CD8-positive, alpha-beta memory T cell (primary cell): ENCODE data around the gene MFRP. TPM values are rescaled to one million over a fixed set of nuclear protein-coding genes. Genes with fewer than 3 reads are reported as not detected.
A peak's percentile ranks its signal among the peaks of the same experiment; 100 is the strongest.

Source experiments
- CTCF ChIA-PET: fragments of 350-600 bp; sonication (Branson Sonifier 250); formaldehyde crosslinking; loops from one replicate; lab custom pipeline; 2021; ENCODE audit warnings: antibody characterized with exemption; lab: Charles Lee
- POLR2A ChIA-PET: fragments of 350-600 bp; sonication (Branson Sonifier 250); formaldehyde crosslinking; loops from one replicate; lab custom pipeline; 2021; ENCODE audit warnings: antibody characterized with exemption; lab: Charles Lee
- DNase-seq, 5 donors: peaks; one replicate each; pipeline versions ENCODE4 v3.0.0 to v3.0.0-alpha.2; 2020 to 2022; ENCODE audit warnings: mixed read lengths in 1 of 5
- H3K27ac ChIP-seq: one replicate; pipeline ENCODE4 v1.7.0; 2013; ENCODE audit warnings: low read depth, mild to moderate bottlenecking, low read length, moderate library complexity
- H3K27me3 ChIP-seq: 2 replicates; pipeline ENCODE4 v1.7.0; 2013; ENCODE audit warnings: low read length, mild to moderate bottlenecking; ENCODE audit not compliant: insufficient read depth, poor library complexity, severe bottlenecking
- H3K36me3 ChIP-seq: 2 replicates; pipeline ENCODE4 v1.7.0; 2013; ENCODE audit warnings: mild to moderate bottlenecking, low read length, moderate library complexity; ENCODE audit not compliant: insufficient read depth
- H3K4me1 ChIP-seq: 2 replicates; pipeline ENCODE4 v1.7.0; 2013; ENCODE audit warnings: mild to moderate bottlenecking, low read length, moderate library complexity; ENCODE audit not compliant: insufficient read depth
- H3K4me3 ChIP-seq: 2 replicates; pipeline ENCODE4 v1.7.0; 2013; ENCODE audit warnings: mild to moderate bottlenecking, low read length
- H3K9me3 ChIP-seq: 2 replicates; pipeline ENCODE4 v1.7.0; 2013; ENCODE audit warnings: mild to moderate bottlenecking, low read length
- H3K27ac Mint-ChIP-seq, 8 donors: one replicate each; pipeline ENCODE4 v1.8.0; 2020 to 2021; ENCODE audit warnings: mixed read lengths in 8 of 8, mild to moderate bottlenecking in 6 of 8, inconsistent platforms in 3 of 8, moderate library complexity in 3 of 8
- H3K27me3 Mint-ChIP-seq, 2 donors: one replicate each; pipeline ENCODE4 v1.8.0; 2020 to 2021; ENCODE audit warnings: mixed read lengths in 2 of 2, mild to moderate bottlenecking in 1 of 2, moderate library complexity in 1 of 2
- H3K36me3 Mint-ChIP-seq, 3 donors: one replicate each; pipeline ENCODE4 v1.8.0; 2020 to 2021; ENCODE audit warnings: mixed read lengths in 3 of 3, inconsistent platforms in 1 of 3, mild to moderate bottlenecking in 1 of 3
- H3K4me1 Mint-ChIP-seq, 3 donors: one replicate each; pipeline ENCODE4 v1.8.0; 2020 to 2021; ENCODE audit warnings: mixed read lengths in 3 of 3, inconsistent platforms in 1 of 3, mild to moderate bottlenecking in 1 of 3
- H3K4me3 Mint-ChIP-seq, 7 donors: one replicate each; pipeline ENCODE4 v1.8.0; 2020 to 2021; ENCODE audit warnings: mixed read lengths in 7 of 7, mild to moderate bottlenecking in 6 of 7, moderate library complexity in 4 of 7, inconsistent platforms in 2 of 7
- H3K9me3 Mint-ChIP-seq, 5 donors: one replicate each; pipeline ENCODE4 v1.8.0; 2020 to 2022; ENCODE audit warnings: mixed read lengths in 5 of 5, mild to moderate bottlenecking in 3 of 5, moderate library complexity in 2 of 5, inconsistent platforms in 1 of 5
- polyA plus RNA-seq: library from polyadenylated mRNA; unstranded; fragments of 300-500 nt; fragmentation: Illumina TruSeq; gene quantifications from one replicate; pipeline ENCODE4 v1.2.3, GENCODE V29; 2021
- total RNA-seq, 2 experiments: library from RNA; stranded (reverse); gene quantifications; one replicate each; pipeline ENCODE4 v1.2.3, GENCODE V29; 2021

Gene MFRP
- total and polyA plus RNA-seq, 3 experiments from 2014 or later: not detected

DNA sequence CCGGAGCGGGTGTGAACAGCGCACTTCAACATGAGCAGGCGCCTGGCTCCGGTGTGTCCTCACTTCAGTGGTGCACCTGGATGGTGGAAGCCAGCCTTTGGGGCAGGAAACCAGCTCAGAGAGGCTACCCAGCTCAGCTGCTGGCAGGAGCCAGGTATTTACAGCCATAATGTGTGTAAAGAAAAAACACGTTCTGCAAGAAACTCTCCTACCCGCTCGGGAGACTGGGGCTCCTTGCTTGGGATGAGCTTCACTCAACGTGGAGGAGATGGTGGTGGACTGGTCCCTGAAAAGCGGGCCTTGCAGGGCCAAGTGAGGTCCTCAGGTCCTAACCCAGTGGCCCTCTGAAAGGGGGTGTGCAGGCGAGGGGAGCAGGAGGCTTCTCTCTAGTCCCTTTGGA is 37.1 kb downstream of the MFRP start:
- no peak overlapping the region for H3K27ac Mint-ChIP-seq
- POLR2A ChIA-PET: no interaction called here

GRCh38 chr11:119307974-119308373 is 38.5 kb downstream of the MFRP start:
- Mint-ChIP-seq H3K9me3 (no peaks in the 10 kb centered on the region), H3K36me3 (peaks cover 0 to 29% (median 8%) of the 10 kb centered on the region in 3 donors), H3K4me1 (peaks cover 0 to 10% (median 8%) of the 10 kb centered on the region in 3 donors), H3K27ac (no peak overlapping the region), H3K27me3 (peaks cover 0 to 2% of the 10 kb centered on the region in 2 donors), H3K4me3 (no peak overlapping the region)
- H3K27ac ChIP-seq: no peak overlapping the region
- POLR2A ChIA-PET: interaction anchor here (1.5 kb wide), 1 partner anchor 9 kb away, joined by 3 read pairs; the partner anchor contains the start of gene MCAM
- H3K9me3 ChIP-seq: no peaks in the 10 kb centered on the region
- peaks cover 28% of the 10 kb centered on the region for H3K4me1 ChIP-seq
- H3K27me3 ChIP-seq: no peaks in the 10 kb centered on the region
- peaks cover 3% of the 10 kb centered on the region for H3K36me3 ChIP-seq
- H3K4me3 ChIP-seq: no peak overlapping the region
- CTCF ChIA-PET: interaction anchor here (1.3 to 2.3 kb wide), 5 partner anchors 13 to 111 kb away, joined by 3 to 8 read pairs (median 4); partner anchors contain the start of gene CBL
- DNase-seq: no peak

More for the DNA sequence above, 37.1 kb downstream of the MFRP start:
- H3K27ac ChIP-seq: no peak overlapping the region
- no peaks in the 10 kb centered on the region for H3K36me3 ChIP-seq
- DNase-seq: no peak
- Mint-ChIP-seq H3K27me3 (peaks cover 2 to 4% of the 10 kb centered on the region in 2 donors), H3K9me3 (no peaks in the 10 kb centered on the region), H3K4me1 (peaks cover 0 to 10% (median 8%) of the 10 kb centered on the region in 3 donors), H3K4me3 (peak overlapping the region in 2 of 7 donors; percentile 26 to 52), H3K36me3 (peaks cover 0 to 15% (median 5%) of the 10 kb centered on the region in 3 donors)
- H3K4me1 ChIP-seq: peaks cover 28% of the 10 kb centered on the region
- CTCF ChIA-PET: interaction anchor here (1.1 to 1.3 kb wide), 3 partner anchors 12 to 113 kb away, joined by 3 read pairs; no protein-coding TSS in a partner anchor
- H3K27me3 ChIP-seq: no peaks in the 10 kb centered on the region
- H3K4me3 ChIP-seq: no peak overlapping the region
- H3K9me3 ChIP-seq: no peaks in the 10 kb centered on the region

DNA sequence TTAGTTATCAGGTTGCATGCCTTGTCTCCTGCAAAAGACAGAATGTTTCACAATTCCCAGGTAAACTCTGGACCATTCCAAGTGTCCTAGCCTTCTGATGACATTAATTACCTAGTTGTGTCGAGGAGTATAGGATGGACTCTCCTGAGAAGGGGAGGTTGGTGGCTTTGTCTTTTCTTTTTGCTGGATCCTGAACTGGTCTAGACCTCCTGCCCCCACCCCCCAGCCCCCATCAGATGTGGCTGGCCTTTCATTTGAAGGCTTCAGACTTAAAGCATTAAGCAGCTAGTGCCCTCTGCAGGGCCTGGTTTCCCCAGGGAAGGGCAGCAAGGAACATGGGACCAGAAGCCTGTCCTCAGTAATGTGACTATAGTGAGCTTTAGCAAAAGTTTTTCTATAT is 39.3 kb downstream of the MFRP start:
- H3K36me3 Mint-ChIP-seq: peaks cover 0 to 37% (median 10%) of the 10 kb centered on the region in 3 donors
- Histone ChIP-seq H3K27ac (no peak overlapping the region), H3K4me1 (peaks cover 28% of the 10 kb centered on the region), H3K27me3 (no peaks in the 10 kb centered on the region), H3K4me3 (no peak overlapping the region), H3K36me3 (peaks cover 3% of the 10 kb centered on the region), H3K9me3 (no peaks in the 10 kb centered on the region)
- H3K27me3 Mint-ChIP-seq: peaks cover 0 to 2% of the 10 kb centered on the region in 2 donors
- no peak for DNase-seq
- H3K9me3 Mint-ChIP-seq: no peaks in the 10 kb centered on the region
- H3K4me1 Mint-ChIP-seq: peaks cover 0 to 10% (median 8%) of the 10 kb centered on the region in 3 donors
- H3K4me3 Mint-ChIP-seq: no peak overlapping the region
- H3K27ac Mint-ChIP-seq: peak overlapping the region in 3 of 8 donors; percentile 14 to 85 (median 65)
- ChIA-PET POLR2A (interaction anchor here (1.5 kb wide), 1 partner anchor 10 kb away, joined by 3 read pairs; the partner anchor contains the start of gene MCAM), CTCF (interaction anchor here (1.3 to 2.3 kb wide), 3 partner anchors 16 to 110 kb away, joined by 4 to 8 read pairs (median 5); no protein-coding TSS in a partner anchor)

GRCh38 chr11:119306373-119306890 is 40.1 kb downstream of the MFRP start:
- H3K4me3 ChIP-seq: peak overlapping the region; percentile 34
- Mint-ChIP-seq H3K27me3 (peaks cover 0 to 2% of the 10 kb centered on the region in 2 donors), H3K4me3 (peak overlapping the region in 1 of 7 donors; percentile 15), H3K27ac (peak overlapping the region; percentile 39 to 85 (median 62)), H3K36me3 (peaks cover 0 to 45% (median 11%) of the 10 kb centered on the region in 3 donors), H3K4me1 (peaks cover 0 to 10% (median 8%) of the 10 kb centered on the region in 3 donors), H3K9me3 (no peaks in the 10 kb centered on the region)
- H3K9me3 ChIP-seq: no peaks in the 10 kb centered on the region
- CTCF ChIA-PET: interaction anchor here (1.9 kb wide), 1 partner anchor 18 kb away, joined by 5 read pairs; no protein-coding TSS in a partner anchor
- no peaks in the 10 kb centered on the region for H3K27me3 ChIP-seq
- peaks cover 28% of the 10 kb centered on the region for H3K4me1 ChIP-seq
- H3K36me3 ChIP-seq: peaks cover 3% of the 10 kb centered on the region
- peak in 1 of 5 donors; percentile 85 for DNase-seq
- H3K27ac ChIP-seq: no peak overlapping the region
- POLR2A ChIA-PET: interaction anchor here (0.7 kb wide), 2 partner anchors 10 to 15 kb away, joined by 3 read pairs; no protein-coding TSS in a partner anchor

- Histone ChIP-seq H3K27me3 (no peaks in the 10 kb centered on the region), H3K4me3 (peak overlapping the region; percentile 34), H3K36me3 (peaks cover 3% of the 10 kb centered on the region), H3K9me3 (no peaks in the 10 kb centered on the region), H3K4me1 (peaks cover 28% of the 10 kb centered on the region), H3K27ac (no peak overlapping the region)
- Mint-ChIP-seq H3K27ac (peak overlapping the region in 7 of 8 donors; percentile 39 to 86 (median 66)), H3K4me3 (no peak overlapping the region), H3K4me1 (peaks cover 0 to 10% (median 8%) of the 10 kb centered on the region in 3 donors), H3K36me3 (peaks cover 0 to 51% (median 15%) of the 10 kb centered on the region in 3 donors), H3K9me3 (no peaks in the 10 kb centered on the region), H3K27me3 (peaks cover 0 to 2% of the 10 kb centered on the region in 2 donors)
- DNase-seq: peak in 1 of 5 donors; percentile 52
- ChIA-PET POLR2A (interaction anchor here (0.7 kb wide), 2 partner anchors 10 to 15 kb away, joined by 3 read pairs; no protein-coding TSS in a partner anchor), CTCF (interaction anchor here (3.7 kb wide), 1 partner anchor 18 kb away, joined by 10 read pairs; no protein-coding TSS in a partner anchor)
These were observed 40.7 kb downstream of the MFRP start for GRCh38 chr11:119305556-119306372.

DNA sequence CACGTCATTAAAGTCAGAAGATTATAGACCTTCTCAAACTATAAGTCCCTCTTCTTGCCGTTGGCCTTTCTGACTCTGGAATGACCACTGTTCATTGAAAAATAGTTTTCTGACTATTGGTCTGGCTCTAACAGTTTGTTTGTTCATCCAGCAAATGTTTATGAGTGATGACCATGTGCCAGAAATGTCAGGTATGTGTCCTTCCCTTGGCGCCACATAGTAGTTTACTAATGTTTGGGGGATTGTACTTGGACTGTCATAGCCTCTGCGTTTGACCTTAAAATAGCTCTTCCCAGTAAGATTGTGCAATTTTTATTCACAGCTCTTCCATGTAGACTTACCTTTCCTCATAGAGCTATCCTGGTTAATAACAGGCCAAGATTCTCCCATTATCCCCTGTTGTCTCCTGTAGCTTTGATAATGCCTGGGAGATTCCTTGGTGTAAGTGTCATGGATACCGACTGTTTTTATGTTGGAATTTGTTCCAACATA is 43.2 kb downstream of the MFRP start:
- Mint-ChIP-seq H3K27ac (no peak overlapping the region), H3K9me3 (no peaks in the 10 kb centered on the region), H3K27me3 (no peaks in the 10 kb centered on the region), H3K4me3 (no peak overlapping the region), H3K4me1 (peaks cover 0 to 10% (median 8%) of the 10 kb centered on the region in 3 donors), H3K36me3 (peaks cover 5 to 76% (median 25%) of the 10 kb centered on the region in 3 donors)
- ChIA-PET CTCF (interaction anchor here (0.8 to 3.7 kb wide), 3 partner anchors 18 to 98 kb away, joined by 3 to 10 read pairs (median 3); partner anchors contain the start of gene CBL), POLR2A (no interaction called here)
- H3K27me3 ChIP-seq: no peaks in the 10 kb centered on the region
- no peak overlapping the region for H3K4me3 ChIP-seq
- DNase-seq: no peak
- no peaks in the 10 kb centered on the region for H3K9me3 ChIP-seq
- peaks cover 23% of the 10 kb centered on the region for H3K36me3 ChIP-seq
- H3K27ac ChIP-seq: no peak overlapping the region
- H3K4me1 ChIP-seq: peaks cover 28% of the 10 kb centered on the region

- POLR2A ChIA-PET: no interaction called here
- Mint-ChIP-seq H3K4me1 (peaks cover 0 to 4% (median 2%) of the 10 kb centered on the region in 3 donors), H3K27ac (peak overlapping the region in 1 of 8 donors; percentile 82), H3K9me3 (no peaks in the 10 kb centered on the region), H3K27me3 (no peaks in the 10 kb centered on the region), H3K36me3 (peaks cover 5 to 94% (median 34%) of the 10 kb centered on the region in 3 donors), H3K4me3 (no peak overlapping the region)
- CTCF ChIA-PET: interaction anchor here (0.8 to 1.5 kb wide), 4 partner anchors 12 to 131 kb away, joined by 3 to 5 read pairs (median 3); partner anchors contain the start of genes CBL and NLRX1
- H3K4me1 ChIP-seq: peaks cover 7% of the 10 kb centered on the region
- H3K9me3 ChIP-seq: no peaks in the 10 kb centered on the region
- H3K4me3 ChIP-seq: no peak overlapping the region
- DNase-seq: no peak
- no peak overlapping the region for H3K27ac ChIP-seq
- peaks cover 39% of the 10 kb centered on the region for H3K36me3 ChIP-seq
- no peaks in the 10 kb centered on the region for H3K27me3 ChIP-seq
These were observed 46.1 kb downstream of the MFRP start for GRCh38 chr11:119300198-119300964.
